RWPE1 (cell line): Measurements from ENCODE around the gene CNTNAP2.

Experiments used
- CTCF ChIA-PET: fragments of 350-600 bp; sonication (Branson Sonifier 250); formaldehyde crosslinking; extraction: SDS; loops from one replicate; lab custom pipeline; 2021; lab: Yijun Ruan, JAX
- POLR2A ChIA-PET: fragments of 400-600 bp; formaldehyde crosslinking; extraction: SDS; loops from one replicate; lab custom pipeline; 2020; ENCODE audit warnings: antibody characterized with exemption; ENCODE audit not compliant: low non-redundant PET; lab: Yijun Ruan, JAX
- DNase-seq: peaks from one replicate; pipeline ENCODE4 v3.0.0; 2012; ENCODE audit warnings: low spot score
- H3K27ac ChIP-seq: fragments of 450-650 bp; 2 replicates; pipeline ENCODE4 v1.5.1; 2017
- TF ChIP-seq, protein P1 (sequence below): fragments of 450-650 bp; conservative IDR thresholded peaks from 2 replicates; pipeline ENCODE4 v1.5.1; 2017; ENCODE audit warnings: low read depth, mild to moderate bottlenecking

The CNTNAP2 gene

DNA sequence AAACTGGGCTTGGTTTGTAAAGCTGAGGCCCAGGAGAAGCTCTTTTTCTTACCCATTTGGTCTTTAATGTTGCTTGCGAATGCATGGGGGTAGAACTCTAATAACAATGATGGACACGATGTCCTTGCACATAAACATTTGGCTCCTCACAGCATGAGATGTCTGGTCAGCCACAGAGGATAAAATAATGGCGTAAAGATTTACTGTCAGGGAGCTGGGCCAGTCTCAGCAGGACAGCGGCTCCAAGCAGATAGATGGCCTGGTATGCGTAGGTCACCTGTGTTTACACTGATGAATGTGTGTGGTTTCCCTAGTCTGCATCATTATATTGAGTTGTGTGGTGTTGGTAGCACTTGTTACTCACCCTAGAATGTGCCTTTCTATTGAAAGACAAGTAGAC, 537.4 kb downstream of the CNTNAP2 start:
- POLR2A ChIA-PET = no interaction called here
- no peak for DNase-seq

DNA sequence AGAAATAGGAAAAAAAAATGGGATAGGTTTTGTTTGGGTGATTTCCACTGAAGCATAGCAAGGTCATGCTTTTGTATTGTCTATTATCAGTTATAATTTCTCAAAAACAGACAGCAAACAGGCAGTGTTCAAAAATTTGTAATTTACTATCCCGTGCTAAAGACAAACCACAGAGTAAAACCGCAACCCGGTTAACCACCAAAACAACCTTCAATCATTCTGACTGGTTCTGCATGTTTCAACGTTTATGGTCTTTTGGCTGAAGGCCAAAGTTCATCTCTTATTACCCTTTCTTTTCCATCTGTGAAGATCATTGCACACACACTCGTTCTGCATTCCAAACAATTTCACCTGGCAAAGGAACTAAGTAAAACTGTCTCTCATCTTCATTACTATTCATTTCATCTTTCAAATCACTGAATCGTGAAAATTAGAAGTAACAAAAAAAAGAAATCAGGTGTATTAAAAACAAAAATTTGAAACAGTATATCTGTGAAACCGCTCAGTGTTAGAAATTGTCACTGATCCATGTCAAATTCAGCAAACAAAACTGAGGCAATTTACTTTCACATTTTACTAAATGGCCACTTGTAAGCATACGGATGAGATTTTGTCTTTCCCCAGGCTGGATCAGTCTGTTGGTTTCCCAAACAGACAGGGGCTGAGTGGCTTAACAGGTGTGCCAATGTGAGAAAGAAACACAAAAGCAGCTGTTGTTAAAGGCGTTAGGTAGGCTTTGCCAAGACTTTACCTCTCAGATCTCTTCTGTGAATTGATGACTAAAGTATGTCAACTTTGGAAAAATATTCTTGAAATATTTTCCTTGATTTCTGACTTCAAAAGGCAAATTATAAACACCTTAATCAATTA, 539.6 kb downstream of the CNTNAP2 start:
- ChIA-PET CTCF (interaction anchor here (0.5 to 0.6 kb wide), 2 partner anchors 180 to 300 kb away, joined by 3 to 4 read pairs; no protein-coding TSS in a partner anchor), POLR2A (no interaction called here)
- TF ChIP-seq, protein P1, sequence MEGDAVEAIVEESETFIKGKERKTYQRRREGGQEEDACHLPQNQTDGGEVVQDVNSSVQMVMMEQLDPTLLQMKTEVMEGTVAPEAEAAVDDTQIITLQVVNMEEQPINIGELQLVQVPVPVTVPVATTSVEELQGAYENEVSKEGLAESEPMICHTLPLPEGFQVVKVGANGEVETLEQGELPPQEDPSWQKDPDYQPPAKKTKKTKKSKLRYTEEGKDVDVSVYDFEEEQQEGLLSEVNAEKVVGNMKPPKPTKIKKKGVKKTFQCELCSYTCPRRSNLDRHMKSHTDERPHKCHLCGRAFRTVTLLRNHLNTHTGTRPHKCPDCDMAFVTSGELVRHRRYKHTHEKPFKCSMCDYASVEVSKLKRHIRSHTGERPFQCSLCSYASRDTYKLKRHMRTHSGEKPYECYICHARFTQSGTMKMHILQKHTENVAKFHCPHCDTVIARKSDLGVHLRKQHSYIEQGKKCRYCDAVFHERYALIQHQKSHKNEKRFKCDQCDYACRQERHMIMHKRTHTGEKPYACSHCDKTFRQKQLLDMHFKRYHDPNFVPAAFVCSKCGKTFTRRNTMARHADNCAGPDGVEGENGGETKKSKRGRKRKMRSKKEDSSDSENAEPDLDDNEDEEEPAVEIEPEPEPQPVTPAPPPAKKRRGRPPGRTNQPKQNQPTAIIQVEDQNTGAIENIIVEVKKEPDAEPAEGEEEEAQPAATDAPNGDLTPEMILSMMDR = no peak
- no peak for DNase-seq
- no peak overlapping the region for H3K27ac ChIP-seq

More for the DNA sequence above, 537.4 kb downstream of the CNTNAP2 start:
- CTCF ChIA-PET = no interaction called here
- no peak overlapping the region for H3K27ac ChIP-seq
- TF ChIP-seq, protein P1 = no peak

DNA sequence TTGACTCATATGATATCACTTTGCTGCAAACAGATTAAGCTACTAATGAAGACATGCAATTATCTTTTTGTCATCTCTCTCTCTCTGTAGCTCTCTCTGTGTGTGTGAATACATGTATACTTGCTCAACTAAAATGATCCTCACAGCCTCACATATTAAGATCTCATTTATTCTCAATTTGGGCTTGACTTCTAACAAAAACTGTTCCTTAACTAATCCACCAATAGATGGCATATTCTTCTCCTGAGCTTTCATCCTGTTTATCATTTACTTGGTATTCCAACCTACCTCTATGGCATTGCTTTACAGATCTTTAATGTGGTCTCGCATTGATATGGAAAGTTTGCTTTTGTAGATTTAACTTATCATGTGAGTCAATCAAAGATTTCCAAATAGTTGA, 540.4 kb downstream of the CNTNAP2 start:
- no peak for DNase-seq
- CTCF ChIA-PET = interaction anchor here (0.5 to 0.6 kb wide), 2 partner anchors 181 to 301 kb away, joined by 3 to 4 read pairs; no protein-coding TSS in a partner anchor
- TF ChIP-seq, protein P1 = no peak
- no peak overlapping the region for H3K27ac ChIP-seq
- POLR2A ChIA-PET = no interaction called here

DNA sequence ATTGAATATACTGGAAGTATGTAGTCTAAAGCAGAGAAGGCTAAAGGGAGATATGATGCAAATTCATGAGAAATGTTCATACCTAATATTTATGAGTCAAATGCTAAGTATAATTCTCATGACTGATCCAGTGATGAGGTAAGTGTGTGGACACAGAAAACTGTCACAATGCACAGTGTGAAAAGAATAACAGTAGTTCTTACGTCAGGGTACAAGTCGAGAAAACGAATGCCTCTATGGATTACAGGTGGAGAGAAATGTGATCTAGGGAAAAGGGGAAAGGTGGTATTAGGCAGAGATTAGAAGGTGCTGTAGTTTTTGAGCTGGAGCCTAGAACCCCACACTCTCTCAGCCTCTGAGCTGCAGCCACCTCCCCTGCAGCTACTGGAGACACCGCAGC, 542.0 kb downstream of the CNTNAP2 start:
- no peak overlapping the region for H3K27ac ChIP-seq
- POLR2A ChIA-PET = no interaction called here
- no peak for DNase-seq
- TF ChIP-seq, protein P1 = no peak
- CTCF ChIA-PET = no interaction called here

DNA sequence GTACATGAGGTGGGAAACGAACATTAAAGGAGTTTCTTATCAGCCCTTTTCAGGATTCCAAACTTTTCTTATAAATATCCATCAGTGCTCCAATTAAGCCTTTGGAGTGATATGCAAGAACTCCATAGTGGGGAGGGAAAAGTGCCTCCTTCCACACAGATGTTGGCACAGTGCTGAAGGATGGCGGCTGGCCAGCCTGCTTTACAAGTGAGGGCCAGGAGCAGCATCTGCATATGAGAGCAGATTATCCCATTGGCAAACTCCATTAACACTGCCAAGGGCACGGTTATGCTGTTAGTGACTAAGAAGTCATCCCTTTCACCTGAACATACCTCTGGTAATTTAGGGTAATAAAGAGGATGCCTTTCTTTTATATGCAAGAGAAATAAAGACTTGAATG, 543.1 kb downstream of the CNTNAP2 start:
- ChIA-PET POLR2A (no interaction called here), CTCF (no interaction called here)
- H3K27ac ChIP-seq = no peak overlapping the region
- TF ChIP-seq, protein P1 = no peak
- DNase-seq = no peak

DNA sequence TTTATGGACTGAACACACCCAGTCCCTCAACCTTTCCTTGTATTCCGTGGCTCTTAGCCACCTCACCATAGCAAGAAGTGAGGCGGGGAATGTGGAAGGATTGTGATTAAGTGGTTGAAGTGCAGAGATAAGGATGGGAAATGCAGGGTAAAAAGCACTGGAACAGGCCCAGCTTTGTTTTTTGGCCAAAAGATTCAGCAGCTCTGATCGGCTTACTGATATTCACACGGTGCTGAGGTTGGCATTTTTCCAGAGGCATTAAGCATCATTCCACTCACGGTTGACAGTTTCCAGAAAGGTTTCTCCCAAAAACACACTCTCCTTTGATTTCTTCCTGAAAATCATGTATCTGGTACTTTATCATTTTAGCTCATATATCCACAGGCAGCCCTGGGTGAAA, 544.2 kb downstream of the CNTNAP2 start:
- CTCF ChIA-PET = no interaction called here
- H3K27ac ChIP-seq = no peak overlapping the region
- POLR2A ChIA-PET = no interaction called here
- TF ChIP-seq, protein P1 = no peak
- no peak for DNase-seq
